K562 (cell line): ENCODE measurements around the gene RASEF. TPM values are rescaled to one million over a fixed set of nuclear protein-coding genes. Genes with fewer than 3 reads are reported as not detected.

ENCODE experiments used
- ATAC-seq: fragments of 200-7000 bp; cut with Tn5 transposase; 3 replicates; pipeline ENCODE4 v1.9.1; 2020; ENCODE audit warnings: moderate library complexity
- BruUV-seq: library from RNA; stranded (reverse); fragments of 400-500 nt; replicated peaks from 2 replicates; lab custom pipeline; 2021; lab: Mats Ljungman, UMichigan
- CTCF ChIA-PET: fragments of 300-600 bp; formaldehyde crosslinking; extraction: SDS; loops from one replicate; lab custom pipeline; 2021; ENCODE audit warnings: low intra/inter-chr PET ratio; lab: Yijun Ruan, JAX
- POLR2A ChIA-PET: fragments of 300-600, 350-650 bp; sonication (Branson Sonifier 250); formaldehyde crosslinking; extraction: SDS; loops from one replicate; lab custom pipeline; 2021; ENCODE audit warnings: antibody characterized with exemption, inconsistent platforms; lab: Yijun Ruan, JAX
- DNase-seq, 4 experiments: peaks; one replicate each; pipeline versions ENCODE4 v3.0.0 to v3.0.0-alpha.2; 2011 to 2018; ENCODE audit warnings: low spot score in 3 of 4, mixed read lengths in 3 of 4; ENCODE audit errors: extremely low read depth in 1 of 4
- FAIRE-seq: peaks from 2 replicates; lab custom pipeline; 2011; peaks lifted over from hg19 to GRCh38; lab: Jason Lieb, UNC
- H2AFZ ChIP-seq: 2 replicates; pipeline ENCODE4 v1.6.0; 2011; ENCODE audit warnings: low read depth, low read length, control low read depth, inconsistent platforms
- H3K27ac ChIP-seq: fragments of 200-600 bp; 3 replicates; pipeline ENCODE4 v1.8.0; 2011; ENCODE audit warnings: low read depth, mild to moderate bottlenecking, control low read depth, inconsistent platforms, low read length, moderate library complexity, mixed read lengths; ENCODE audit errors: extremely low read depth
- H3K27me3 ChIP-seq, 2 experiments: fragments of 300-600 bp in 1 of 2; 2 replicates in 1 of 2; 3 replicates in 1 of 2; pipeline versions ENCODE4 v1.6.0 to v1.8.0; 2011; ENCODE audit warnings: inconsistent platforms in 2 of 2, low read length in 2 of 2, mild to moderate bottlenecking in 1 of 2, mixed read lengths in 1 of 2, moderate library complexity in 1 of 2; ENCODE audit not compliant: control insufficient read depth in 2 of 2, insufficient read depth in 2 of 2
- H3K36me3 ChIP-seq: fragments of 300-600 bp; 3 replicates; pipeline ENCODE4 v1.8.0; 2011; ENCODE audit warnings: mild to moderate bottlenecking, low read length, inconsistent platforms; ENCODE audit not compliant: control insufficient read depth, insufficient read depth
- H3K4me1 ChIP-seq, 2 experiments: fragments of 200-600 bp in 1 of 2; replicated peaks in 1 of 2; 2 replicates in 1 of 2; 3 replicates in 1 of 2; pipeline versions ENCODE4 v1.5.1 to v1.8.0; 2011; ENCODE audit warnings: inconsistent platforms in 2 of 2, low read length in 2 of 2, mild to moderate bottlenecking in 1 of 2, mixed read lengths in 1 of 2, moderate library complexity in 1 of 2; ENCODE audit not compliant: control insufficient read depth in 2 of 2, insufficient read depth in 2 of 2
- H3K4me2 ChIP-seq: 2 replicates; pipeline ENCODE4 v1.6.1; 2011; ENCODE audit warnings: low read length, control low read depth, inconsistent platforms, mixed read lengths; ENCODE audit not compliant: insufficient read depth
- H3K4me3 ChIP-seq: fragments of 200-600 bp; sonication (generic), shearing (Covaris generic); 2 replicates; pipeline ENCODE4 v1.5.1; 2016; ENCODE audit warnings: control low read depth, inconsistent platforms
- H3K79me2 ChIP-seq: fragments of 200-600 bp; 3 replicates; pipeline ENCODE4 v1.8.0; 2011; ENCODE audit warnings: low read length, inconsistent platforms; ENCODE audit not compliant: control insufficient read depth, insufficient read depth
- H3K9ac ChIP-seq, 2 experiments: 2 replicates each; pipeline versions ENCODE4 v1.6.0 to v1.6.1; 2011; ENCODE audit warnings: low read depth in 2 of 2, low read length in 2 of 2, control low read depth in 1 of 2, inconsistent platforms in 1 of 2, mild to moderate bottlenecking in 1 of 2, mixed read lengths in 1 of 2; ENCODE audit not compliant: insufficient read depth in 1 of 2
- H3K9me1 ChIP-seq: one replicate; pipeline ENCODE4 v1.6.0; 2011; ENCODE audit warnings: inconsistent platforms, mild to moderate bottlenecking, low read length, moderate library complexity; ENCODE audit not compliant: control insufficient read depth, insufficient read depth
- H3K9me3 ChIP-seq: replicated peaks from 2 replicates; pipeline ENCODE4 v1.5.1; 2011; ENCODE audit warnings: low read depth, low read length, inconsistent platforms; ENCODE audit not compliant: control insufficient read depth, insufficient read depth
- H4K20me1 ChIP-seq: replicated peaks from 2 replicates; pipeline ENCODE4 v1.6.1; 2011; ENCODE audit warnings: low read length, inconsistent platforms, mixed read lengths; ENCODE audit not compliant: control insufficient read depth, insufficient read depth
- C11orf30 ChIP-seq: fragments of 450-650 bp; IDR thresholded peaks from 2 replicates; pipeline ENCODE4 v1.6.1; 2016; ENCODE audit warnings: low read depth, mild to moderate bottlenecking
- HSF4 ChIP-seq: fragments of 250-450 bp; sonication (Bioruptor Pico); IDR thresholded peaks from 2 replicates; pipeline ENCODE4 v2.1.2; 2022; ENCODE audit warnings: mild to moderate bottlenecking, moderate library complexity, borderline replicate concordance
- NONO ChIP-seq, 2 experiments: fragments of 200-400 bp in 1 of 2; fragments of 450-650 bp in 1 of 2; formaldehyde crosslinking in 1 of 2; IDR thresholded peaks; 2 replicates each; pipeline ENCODE4 v1.6.1; 2017; ENCODE audit warnings: low read depth in 2 of 2, mild to moderate bottlenecking in 2 of 2, moderate library complexity in 2 of 2, low read length in 1 of 2
- PHF21A ChIP-seq: fragments of 450-650 bp; IDR thresholded peaks from 2 replicates; pipeline ENCODE4 v1.6.1; 2017; ENCODE audit warnings: low read depth, borderline replicate concordance
- PRMT5 ChIP-seq: sonication (generic); formaldehyde crosslinking; IDR thresholded peaks from 2 replicates; pipeline ENCODE4 v1.5.0; 2020; ENCODE audit warnings: missing genetic modification reagents
- RBM14 ChIP-seq: fragments of 200-400 bp; formaldehyde crosslinking; IDR thresholded peaks from 2 replicates; pipeline ENCODE4 v1.6.1; 2018; ENCODE audit warnings: low read depth, mild to moderate bottlenecking, low read length, moderate library complexity, borderline replicate concordance; ENCODE audit not compliant: insufficient read depth
- SMC3 ChIP-seq: conservative IDR thresholded peaks from 2 replicates; pipeline ENCODE4 v1.6.1; 2011; ENCODE audit warnings: low read depth, low read length, improper control_type of control experiment; ENCODE audit not compliant: insufficient read depth
- ZC3H8 ChIP-seq: fragments of 450-650 bp; IDR thresholded peaks from 2 replicates; pipeline ENCODE4 v1.6.1; 2017
- ZNF282 ChIP-seq: sonication (generic); formaldehyde crosslinking; IDR thresholded peaks from 2 replicates; pipeline ENCODE4 v1.8.1; 2023; ENCODE audit warnings: missing genetic modification reagents
- ZNF766 ChIP-seq: fragments of 200-800 bp; sonication (Bioruptor generic); conservative IDR thresholded peaks from 2 replicates; pipeline ENCODE4 v1.6.1; 2016; ENCODE audit warnings: missing genetic modification characterization, missing compliant biosample characterization
- ZNF77 ChIP-seq: fragments of 250-450 bp; sonication (Bioruptor Pico); IDR thresholded peaks from 2 replicates; pipeline ENCODE4 v1.5.0; 2020
- WGBS: fragments of 100-300 bp; shearing (Covaris generic); methylation state at CpG from one replicate; pipeline ENCODE4 v1.1.6; 2016; ENCODE audit warnings: low coverage, mixed read lengths; ENCODE audit not compliant: insufficient coverage; ENCODE audit errors: missing lambda C conversion rate; 5-methylcytosine and 5-hydroxymethylcytosine counted together
- in situ Hi-C: fragments of 300-500 bp; cut with MboI; formaldehyde crosslinking; loops from 4 replicates; pipeline ENCODE4 v1.15.0; 2018; ENCODE audit warnings: inconsistent platforms, mixed read lengths
- intact Hi-C: fragments of 100-400 bp; cut with micrococcal nuclease; formaldehyde crosslinking; loops from 2 replicates; pipeline ENCODE4 v1.14.2; 2022
- polyA plus RNA-seq, 8 experiments: library from polyadenylated mRNA; depleted of rRNA in 4 of 8; stranded (reverse) in 5 of 8; unstranded in 3 of 8; fragments of >200 nt; fragmentation: Nextera tagmentation in 2 of 8; fragmentation: Illumina TruSeq in 1 of 8; extraction: Ambion mirVana in 2 of 8; extraction: Trizol in 1 of 8; gene quantifications; 2 replicates each; pipeline versions ENCODE4 v1.2.1 to v1.2.3, GENCODE V29; 2011 to 2014; ENCODE audit warnings: inconsistent platforms in 1 of 8, missing spikeins in 1 of 8
- total RNA-seq, 7 experiments: library from RNA; depleted of rRNA in 6 of 7; stranded (reverse); fragments of >200 nt in 6 of 7; fragmentation: Illumina TruSeq in 2 of 7; extraction: Trizol in 2 of 7; gene quantifications; 2 replicates each; pipeline versions ENCODE4 v1.2.1 to v1.2.3, GENCODE V29; 2011 to 2021; ENCODE audit warnings: low replicate concordance in 1 of 7

RASEF gene
- total and polyA plus RNA-seq, 9 of the 15 experiments (the other 6 are each of a cell fraction or from before 2014, with no cell fraction given) = 0.01 to 0.18 (median 0.11) TPM; not detected in 4

- TF ChIP-seq PHF21A (no peak), NONO (IDR thresholded peaks at IDR 0.05; ENCODE audit: low read depth in 2 of 2, low read length in 1 of 2) (no peak), C11orf30 (no peak), RBM14 (no peak), ZNF282 (no peak), ZNF77 (no peak), ZNF766 (CRISPR knock-in tag) (no peak)
Observed at GRCh38 chr9:83011611-83012010, 51.3 kb downstream of the RASEF start (continued).

- TF ChIP-seq SMC3 (no peak), ZC3H8 (no peak), PRMT5 (CRISPR knock-in tag) (no peak), HSF4 (CRISPR knock-in tag) (no peak)
- TF ChIP-seq, all 486 proteins: peak for 0
- Histone ChIP-seq H2AFZ (no peak overlapping the region), H3K27me3 (no peaks in the 10 kb centered on the region), H3K79me2 (no peaks in the 10 kb centered on the region), H3K9ac (no peak overlapping the region), H3K9me3 (no peaks in the 10 kb centered on the region), H3K36me3 (no peaks in the 10 kb centered on the region), H3K27ac (no peak overlapping the region), H4K20me1 (no peaks in the 10 kb centered on the region), H3K4me2 (no peak overlapping the region), H3K4me1 (no peaks in the 10 kb centered on the region), H3K9me1 (no peaks in the 10 kb centered on the region), H3K4me3 (no peak overlapping the region)
- DNase-seq = no peak
- 0% methylated on average over 6 of the region's 9 CpGs for WGBS
- BruUV-seq = no TSS peak
- intact Hi-C loops = no loop called here
- in situ Hi-C loops = no loop called here
- no peak for FAIRE-seq
- ChIA-PET POLR2A (no interaction called here), CTCF (no interaction called here)
- ATAC-seq = no peak
Observed at GRCh38 chr9:83007521-83008300, 55.2 kb downstream of the RASEF start.
